ENCODE data around the gene CPSF7. TPM values are rescaled to one million over a fixed set of nuclear protein-coding genes. Genes with fewer than 3 reads are reported as not detected.
A peak's percentile ranks its signal among the peaks of the same experiment; 100 is the strongest.

CPSF7 gene
- total RNA-seq, 1 experiment from 2014 or later: 145 TPM

DNA sequence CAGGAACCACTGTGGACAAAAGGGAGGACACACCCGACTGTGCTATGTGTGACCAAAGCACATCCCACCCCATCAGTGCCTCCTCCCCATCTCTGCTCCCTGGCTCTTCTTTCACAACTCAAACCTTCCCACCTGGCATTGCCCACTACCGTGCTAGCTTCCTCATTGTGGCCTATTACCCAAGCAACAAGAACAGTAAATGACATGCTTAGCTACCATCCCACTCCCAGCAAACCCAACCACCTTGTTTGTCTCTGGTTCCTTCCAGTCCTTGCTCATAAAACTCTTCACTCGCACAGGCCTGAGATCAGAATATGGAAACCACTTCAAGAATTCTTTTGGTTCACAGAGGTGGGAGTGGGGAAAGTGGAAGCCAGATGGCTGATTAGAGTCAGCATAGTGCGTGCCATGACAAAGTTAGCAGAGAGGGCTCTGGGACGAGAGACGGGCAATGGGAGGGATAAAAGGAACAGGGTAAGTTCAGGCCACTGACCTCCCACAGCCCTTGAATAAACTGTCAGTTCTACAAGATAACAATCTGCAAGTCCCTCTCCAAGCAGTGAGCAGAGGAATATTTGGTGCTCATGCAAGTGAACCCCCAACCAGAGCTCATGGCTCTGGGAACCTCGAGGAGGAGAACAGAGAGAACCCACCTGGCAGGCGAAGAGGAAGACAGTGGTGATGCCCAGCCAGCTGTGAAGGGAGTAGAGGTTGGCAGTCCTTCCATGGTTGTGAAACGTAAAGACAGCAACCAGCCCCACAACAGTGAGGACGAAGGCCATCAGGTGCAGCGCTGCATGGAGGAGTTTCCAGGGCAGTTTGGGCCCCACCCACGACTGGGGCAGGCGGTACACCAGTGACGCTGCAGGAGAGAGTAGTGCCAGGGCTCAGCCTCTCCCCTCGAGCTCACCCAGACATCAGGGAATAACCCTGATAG lies 76.4 kb downstream of the CPSF7 start:
- H2AFZ ChIP-seq (ENCODE audit: low read length): no peak overlapping the region
- H4K20me1 ChIP-seq (ENCODE audit: control insufficient read depth, insufficient read depth, insufficient read length): no peaks in the 10 kb centered on the region
- no peak overlapping the region for H3K27ac ChIP-seq (ENCODE audit: insufficient read length, low read depth, low read length)
- H3K27me3 Mint-ChIP-seq (ENCODE audit: low read depth): no peaks in the 10 kb centered on the region
- no peak overlapping the region for H2BK120ac ChIP-seq (ENCODE audit: low read depth, low read length, poor library complexity, severe bottlenecking)
- no CpG with 5 or more reads among the region's 15 CpGs for WGBS (ENCODE audit: extremely low coverage, insufficient read length, low lambda C conversion rate)
- peak overlapping the region in 1 of 3 experiments; percentile 26; a peak in 1 of 7 replicates for H3K27ac Mint-ChIP-seq
- H3K23me2 ChIP-seq (ENCODE audit: insufficient read length, low read depth, low read length, poor library complexity, severe bottlenecking): no peaks in the 10 kb centered on the region
- no peak overlapping the region for H3K9ac ChIP-seq (ENCODE audit: extremely low read depth, insufficient read length, low read length)
- H4K8ac ChIP-seq (replicated peaks; ENCODE audit: insufficient read length, low read depth, low read length): no peak overlapping the region
- no peak overlapping the region for H3K4me2 ChIP-seq (ENCODE audit: insufficient read depth, insufficient read length, low read length)
- no peak overlapping the region for H4K91ac ChIP-seq (ENCODE audit: insufficient read length, low read depth, low read length)
- no peak overlapping the region for H3K18ac ChIP-seq (ENCODE audit: insufficient read length, low read depth, low read length)
- peaks cover 5 to 38% (median 22%) of the 10 kb centered on the region in 3 experiments; a peak in 6 of 7 replicates for H3K36me3 Mint-ChIP-seq (ENCODE audit: insufficient read depth in 1 of 3, low read depth in 3 of 3)
- H3K79me1 ChIP-seq (ENCODE audit: insufficient read depth, low read depth, low read length, poor library complexity, severe bottlenecking): no peaks in the 10 kb centered on the region
- no peak for TF ChIP-seq CTCF (conservative IDR thresholded peaks at IDR 0.05)
- H3K9me3 Mint-ChIP-seq: no peaks in the 10 kb centered on the region
- H3K14ac ChIP-seq (ENCODE audit: insufficient read depth, low read length): no peak overlapping the region
- H2BK20ac ChIP-seq (ENCODE audit: low read depth, low read length, poor library complexity, severe bottlenecking): no peak overlapping the region
- no peak for DNase-seq
- no peaks in the 10 kb centered on the region for H3K4me1 ChIP-seq (ENCODE audit: insufficient read depth, low read length)
- no peaks in the 10 kb centered on the region for H3K9me3 ChIP-seq (ENCODE audit: control insufficient read depth, low read depth, low read length)
- H2BK12ac ChIP-seq (ENCODE audit: insufficient read length, low read depth, low read length): no peak overlapping the region
- H3K27me3 ChIP-seq (ENCODE audit: insufficient read depth, low read length): no peaks in the 10 kb centered on the region
- H2AK5ac ChIP-seq (ENCODE audit: insufficient read length, low read length): no peak overlapping the region
- no peak overlapping the region for H3K23ac ChIP-seq (ENCODE audit: insufficient read length, low read depth, low read length)
- H3K79me2 ChIP-seq (ENCODE audit: insufficient read depth, low read length): no peaks in the 10 kb centered on the region
- no peak overlapping the region for H3K4ac ChIP-seq (ENCODE audit: low read depth, low read length)
- no peaks in the 10 kb centered on the region for H3K4me1 Mint-ChIP-seq
- H3K4me3 Mint-ChIP-seq: no peak overlapping the region
- H3K56ac ChIP-seq (ENCODE audit: insufficient read length, low read depth, low read length): no peak overlapping the region
- no peak overlapping the region for H4K5ac ChIP-seq (ENCODE audit: insufficient read length, low read depth, low read length)
- no peak overlapping the region for H2BK5ac ChIP-seq (ENCODE audit: insufficient read length, low read length)
- no peak overlapping the region for H3T11ph ChIP-seq (ENCODE audit: low read length)
- no peak overlapping the region for H2BK15ac ChIP-seq (ENCODE audit: low read depth, low read length)

Other genes starting within 250 kb of the CPSF7 start
- not detected in 2 replicates for gene PGA3, start 226.5 kb downstream of the CPSF7 start, total RNA-seq (2021)
- gene PGA4, start 207.6 kb downstream of the CPSF7 start, total RNA-seq (2021): not detected in 2 replicates
- gene PGA5, start 188.8 kb downstream of the CPSF7 start, total RNA-seq (2021): 0.33 TPM in 1 of 2 replicates, not detected in the other
- gene VWCE, start 134.7 kb downstream of the CPSF7 start, total RNA-seq (2021): 18.7 and 20.6 TPM in 2 replicates
- gene DDB1, start 96.9 kb downstream of the CPSF7 start, total RNA-seq (2021): 294 and 297 TPM in 2 replicates
- 59.0 and 65.0 TPM in 2 replicates for gene TKFC, start 96.7 kb downstream of the CPSF7 start, total RNA-seq (2021)
- 21.7 and 23.1 TPM in 2 replicates for gene CYB561A3, start 68.1 kb downstream of the CPSF7 start, total RNA-seq (2021)
- 35.4 and 43.6 TPM in 2 replicates for gene TMEM138, start 67.6 kb downstream of the CPSF7 start, total RNA-seq (2021)
- 24.3 and 25.2 TPM in 2 replicates for gene TMEM216, start 37.4 kb downstream of the CPSF7 start, total RNA-seq (2021)
- 41.8 and 45.2 TPM in 2 replicates for gene SDHAF2, start 149 bp upstream of the CPSF7 start, total RNA-seq (2021)
- gene LRRC10B, start 78.8 kb upstream of the CPSF7 start, total RNA-seq (2021): 0.31 and 0.39 TPM in 2 replicates
- gene SYT7, start 151.1 kb upstream of the CPSF7 start, total RNA-seq (2021): 7.0 and 8.8 TPM in 2 replicates